GM04504 (cell line): Measurements from ENCODE around the gene RGS3.
"Not testable (repeated sequence)": the region's sequence is repeated elsewhere in the genome, so short reads cannot be mapped to it uniquely, and the experiment has no call there.

Experiments
- DNase-seq: peaks from one replicate; pipeline ENCODE4 v3.0.0-alpha.2; 2012; ENCODE audit warnings: low read depth

RGS3 gene

GRCh38 chr9:113548221-113549041 is 84.9 kb downstream of the RGS3 start:
- no peak for DNase-seq

- not testable (repeated sequence) for DNase-seq
These were observed 86.4 kb downstream of the RGS3 start for GRCh38 chr9:113549892-113550291.

- DNase-seq, result no peak
These were observed 93.5 kb downstream of the RGS3 start for GRCh38 chr9:113556877-113557593.

- DNase-seq, result no peak
These were observed 95.3 kb downstream of the RGS3 start for GRCh38 chr9:113558632-113559502.

GRCh38 chr9:113559834-113560800 is 96.6 kb downstream of the RGS3 start:
- DNase-seq, result no peak

GRCh38 chr9:113562653-113563381 is 99.3 kb downstream of the RGS3 start:
- no peak for DNase-seq

- DNase-seq, result no peak
These were observed 100.4 kb downstream of the RGS3 start for GRCh38 chr9:113563826-113564497.

GRCh38 chr9:113564498-113565237 is 101.1 kb downstream of the RGS3 start:
- DNase-seq, result no peak

- DNase-seq, result no peak
These were observed 102.6 kb downstream of the RGS3 start for GRCh38 chr9:113566016-113566711.

- DNase-seq, result no peak
These were observed 103.2 kb downstream of the RGS3 start for GRCh38 chr9:113566712-113567071.

GRCh38 chr9:113567361-113568080 is 104.0 kb downstream of the RGS3 start:
- DNase-seq, result no peak

GRCh38 chr9:113568081-113568435 is 104.5 kb downstream of the RGS3 start:
- no peak for DNase-seq

GRCh38 chr9:113568571-113569321 is 105.2 kb downstream of the RGS3 start:
- DNase-seq, result no peak

- DNase-seq, result no peak
These were observed 106.0 kb downstream of the RGS3 start for GRCh38 chr9:113569472-113570060.

- DNase-seq, result no peak
These were observed 106.6 kb downstream of the RGS3 start for GRCh38 chr9:113570106-113570505.

GRCh38 chr9:113570749-113571711 is 107.5 kb downstream of the RGS3 start:
- no peak for DNase-seq
